Activated CD8-positive, alpha-beta memory T cell treated with anti-CD3 and anti-CD28 coated beads, Interleukin-2, amount 50 U/mL, for 4 hours (primary cell): Measurements from ENCODE around the gene HOXD11.

Experiments used
- DNase-seq: peaks from one replicate; pipeline ENCODE4 v3.0.0-alpha.2; 2020

Gene HOXD11

GRCh38 chr2:176081837-176082524 lies 25.1 kb upstream of the HOXD11 start:
- DNase-seq = no peak

GRCh38 chr2:176082525-176082823 lies 24.6 kb upstream of the HOXD11 start:
- DNase-seq = no peak

GRCh38 chr2:176082824-176083751 lies 24.0 kb upstream of the HOXD11 start:
- no peak for DNase-seq

GRCh38 chr2:176083796-176084261 lies 23.3 kb upstream of the HOXD11 start, which contains the start of gene EVX2:
Gene EVX2, minus strand, starts transcription at chr2:176083962. Its CDS starts 186 bp downstream, at chr2:176083776.
- DNase-seq = no peak

- no peak for DNase-seq
These were observed 22.4 kb upstream of the HOXD11 start for GRCh38 chr2:176084611-176085119.

- no peak for DNase-seq
These were observed 21.8 kb upstream of the HOXD11 start for GRCh38 chr2:176085120-176085788.

- no peak for DNase-seq
These were observed 21.0 kb upstream of the HOXD11 start for GRCh38 chr2:176085861-176086771.

- no peak for DNase-seq
These were observed 19.6 kb upstream of the HOXD11 start for GRCh38 chr2:176087330-176088047.

- no peak for DNase-seq
These were observed 18.8 kb upstream of the HOXD11 start for GRCh38 chr2:176088048-176088936.

- no peak for DNase-seq
These were observed 17.9 kb upstream of the HOXD11 start for GRCh38 chr2:176088937-176089842.

- DNase-seq = no peak
These were observed 17.2 kb upstream of the HOXD11 start for GRCh38 chr2:176089843-176090395.

- DNase-seq = no peak
These were observed 16.2 kb upstream of the HOXD11 start for GRCh38 chr2:176090862-176091261.

GRCh38 chr2:176091329-176092258 lies 15.5 kb upstream of the HOXD11 start:
- DNase-seq = no peak

- no peak for DNase-seq
These were observed 14.6 kb upstream of the HOXD11 start, which contains the start of gene HOXD13 for GRCh38 chr2:176092270-176093144. Gene HOXD13, plus strand, starts transcription at chr2:176092721. Its CDS starts 170 bp downstream, at chr2:176092891.

GRCh38 chr2:176093145-176093897 lies 13.8 kb upstream of the HOXD11 start:
- no peak for DNase-seq

GRCh38 chr2:176093898-176094249 lies 13.2 kb upstream of the HOXD11 start:
- DNase-seq = no peak
